SK-N-MC (cell line): ENCODE results near the gene ZNF576.

Source experiments
- EZH2 ChIP-seq: fragments of 200-600 bp; sonication (generic); IDR thresholded peaks from one replicate; pipeline ENCODE4 v1.6.1; 2017; ENCODE audit warnings: antibody characterized with exemption
- POLR2AphosphoS5 ChIP-seq: IDR thresholded peaks from 2 replicates; pipeline ENCODE4 v1.6.1; 2012; ENCODE audit warnings: mild to moderate bottlenecking, low read depth, low read length, borderline replicate concordance

DNA sequence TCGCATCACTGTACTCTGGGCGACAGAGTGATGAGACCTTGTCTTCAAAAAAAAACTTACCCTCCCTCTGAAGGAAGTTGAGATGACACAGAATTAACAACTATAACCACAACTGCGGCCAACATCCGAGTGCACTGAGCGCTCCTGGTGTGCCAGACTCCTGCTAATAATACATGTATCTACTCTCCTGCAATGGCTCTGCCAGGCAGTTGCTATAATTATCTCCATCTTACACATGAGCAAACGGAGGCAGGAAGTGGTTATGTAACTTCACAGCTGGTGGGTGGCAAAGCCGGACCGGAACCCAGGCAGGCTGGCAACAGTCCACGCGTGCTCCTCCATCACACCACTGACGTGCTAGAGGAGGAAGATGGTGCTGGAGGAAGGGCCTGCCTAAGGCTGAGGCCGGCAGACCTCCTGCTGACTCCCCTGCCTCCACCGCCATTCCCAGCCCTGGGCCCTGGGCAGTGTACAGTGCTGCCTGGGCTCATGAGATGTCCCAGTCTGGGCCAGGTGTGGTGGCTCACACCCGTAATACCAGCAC is 33.6 kb upstream of the ZNF576 start:
- peak; percentile 16; the same call in 1 of the 2 replicates for TF ChIP-seq POLR2AphosphoS5
- TF ChIP-seq EZH2 = no peak
